ENCODE measurements around the gene MAGEA1. TPM values are rescaled to one million over a fixed set of nuclear protein-coding genes. Genes with fewer than 3 reads are reported as not detected.
"Not testable (repeated sequence)": the region's sequence is repeated elsewhere in the genome, so short reads cannot be mapped to it uniquely, and the experiment has no call there.

MAGEA1 gene
- total RNA-seq, 1 experiment from 2014 or later, result not detected

DNA sequence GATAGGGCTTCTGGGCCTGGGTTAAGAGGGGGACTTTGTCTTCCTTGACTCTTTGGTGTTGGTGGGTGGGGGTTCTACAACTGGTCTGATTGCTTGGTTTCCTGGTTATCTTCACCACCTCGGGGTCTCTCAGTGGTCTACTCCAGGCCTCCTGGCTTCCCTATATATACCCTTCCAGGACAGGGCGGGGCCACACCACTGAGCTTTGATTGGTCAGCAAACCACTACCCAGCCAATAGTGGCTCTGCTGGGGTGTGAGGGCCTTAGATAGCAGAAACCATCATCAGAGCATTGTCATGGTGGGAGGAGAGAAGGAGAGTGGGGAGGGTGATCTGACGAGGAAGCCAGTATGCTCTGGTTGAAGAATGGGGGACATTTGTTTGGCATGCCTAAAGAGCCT, 14.4 kb upstream of the MAGEA1 start:
- Histone ChIP-seq H3K9me2 (ENCODE audit: insufficient read depth) (no peaks in the 10 kb centered on the region), H3K4me2 (ENCODE audit: low read length) (no peak overlapping the region), H3K4me3 (replicated peaks in 1 of 2; ENCODE audit: low read depth in 1 of 2, low read length in 2 of 2) (no peak overlapping the region), H3K27ac (ENCODE audit: low read depth, low read length) (no peak overlapping the region), H3K36me3 (ENCODE audit: control insufficient read depth in 1 of 2, insufficient read depth in 2 of 2, low read length in 2 of 2) (no peaks in the 10 kb centered on the region), H3K27me3 (ENCODE audit: insufficient read depth, low read length) (peaks cover 16% of the 10 kb centered on the region; the same call in 1 of the 2 replicates), H3K9ac (ENCODE audit: low read length) (no peak overlapping the region), H4K20me1 (ENCODE audit: insufficient read depth) (no peaks in the 10 kb centered on the region), H3K79me2 (ENCODE audit: insufficient read depth, low read length) (no peaks in the 10 kb centered on the region), H3K4me1 (ENCODE audit: control insufficient read depth in 1 of 2, insufficient read depth in 2 of 2, low read length in 2 of 2) (no peaks in the 10 kb centered on the region), H3K9me3 (ENCODE audit: control insufficient read depth in 1 of 2, insufficient read depth in 1 of 2, low read depth in 1 of 2, low read length in 2 of 2) (no peaks in the 10 kb centered on the region), H2AFZ (ENCODE audit: low read depth, low read length, poor library complexity, severe bottlenecking) (no peak overlapping the region)
- TF ChIP-seq RAD21 (IDR thresholded peaks at IDR 0.05; ENCODE audit: low read depth) (no peak), CBX3 (IDR thresholded peaks at IDR 0.05; ENCODE audit: low read depth) (no peak), EZH2phosphoT487 (IDR thresholded peaks at IDR 0.05; ENCODE audit: borderline replicate concordance) (no peak)
- TF ChIP-seq, protein P1, sequence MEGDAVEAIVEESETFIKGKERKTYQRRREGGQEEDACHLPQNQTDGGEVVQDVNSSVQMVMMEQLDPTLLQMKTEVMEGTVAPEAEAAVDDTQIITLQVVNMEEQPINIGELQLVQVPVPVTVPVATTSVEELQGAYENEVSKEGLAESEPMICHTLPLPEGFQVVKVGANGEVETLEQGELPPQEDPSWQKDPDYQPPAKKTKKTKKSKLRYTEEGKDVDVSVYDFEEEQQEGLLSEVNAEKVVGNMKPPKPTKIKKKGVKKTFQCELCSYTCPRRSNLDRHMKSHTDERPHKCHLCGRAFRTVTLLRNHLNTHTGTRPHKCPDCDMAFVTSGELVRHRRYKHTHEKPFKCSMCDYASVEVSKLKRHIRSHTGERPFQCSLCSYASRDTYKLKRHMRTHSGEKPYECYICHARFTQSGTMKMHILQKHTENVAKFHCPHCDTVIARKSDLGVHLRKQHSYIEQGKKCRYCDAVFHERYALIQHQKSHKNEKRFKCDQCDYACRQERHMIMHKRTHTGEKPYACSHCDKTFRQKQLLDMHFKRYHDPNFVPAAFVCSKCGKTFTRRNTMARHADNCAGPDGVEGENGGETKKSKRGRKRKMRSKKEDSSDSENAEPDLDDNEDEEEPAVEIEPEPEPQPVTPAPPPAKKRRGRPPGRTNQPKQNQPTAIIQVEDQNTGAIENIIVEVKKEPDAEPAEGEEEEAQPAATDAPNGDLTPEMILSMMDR (IDR thresholded peaks at IDR 0.05 in 2 of 3, conservative IDR thresholded peaks at IDR 0.05 in 1 of 3; ENCODE audit: borderline replicate concordance in 1 of 3, insufficient read depth in 1 of 3, low read depth in 2 of 3, low read length in 2 of 3), result no peak
- POLR2A ChIA-PET, result no interaction called here
- DNase-seq (ENCODE audit: low read depth, low spot score) (no peak), ATAC-seq (no peak)
- CTCF ChIA-PET, result no interaction called here
- no TSS peak for BruUV-seq (replicated peaks)
- RAD21 ChIA-PET (ENCODE audit: low non-redundant PET in 1 of 2, low total read pairs in 2 of 2, uncharacterized antibody in 2 of 2, unreplicated experiment in 2 of 2), result no interaction called here
- intact Hi-C loops (cut with micrococcal nuclease), result no loop called here

DNA sequence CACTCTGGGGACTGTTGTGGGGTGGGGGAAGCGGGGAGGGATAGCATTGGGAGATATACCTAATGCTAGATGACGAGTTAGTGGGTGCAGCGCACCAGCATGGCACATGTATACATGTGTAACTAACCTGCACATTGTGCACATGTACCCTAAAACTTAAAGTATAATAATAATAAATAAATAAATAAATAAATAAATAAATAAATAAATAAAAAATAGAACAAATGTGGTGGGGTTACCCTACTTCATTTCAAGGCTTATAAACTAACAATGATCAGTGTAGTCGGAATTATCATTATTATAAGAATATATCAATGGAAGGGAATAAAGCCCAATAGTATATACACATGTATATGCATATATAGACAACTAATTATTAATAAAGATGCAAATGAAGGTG, 10.7 kb upstream of the MAGEA1 start:
- DNase-seq (ENCODE audit: low read depth, low spot score); H3K4me1 ChIP-seq (ENCODE audit: control insufficient read depth in 1 of 2, insufficient read depth in 2 of 2, low read length in 2 of 2); BruUV-seq (replicated peaks); H3K79me2 ChIP-seq (ENCODE audit: insufficient read depth, low read length); H3K9ac ChIP-seq (ENCODE audit: low read length); H2AFZ ChIP-seq (ENCODE audit: low read depth, low read length, poor library complexity, severe bottlenecking); H3K27me3 ChIP-seq (ENCODE audit: insufficient read depth, low read length); H3K4me2 ChIP-seq (ENCODE audit: low read length); H4K20me1 ChIP-seq (ENCODE audit: insufficient read depth); intact Hi-C loops (cut with micrococcal nuclease); H3K9me3 ChIP-seq (ENCODE audit: control insufficient read depth in 1 of 2, insufficient read depth in 1 of 2, low read depth in 1 of 2, low read length in 2 of 2); ATAC-seq; H3K27ac ChIP-seq (ENCODE audit: low read depth, low read length); RAD21 ChIA-PET (ENCODE audit: low non-redundant PET in 1 of 2, low total read pairs in 2 of 2, uncharacterized antibody in 2 of 2, unreplicated experiment in 2 of 2); H3K9me2 ChIP-seq (ENCODE audit: insufficient read depth); POLR2A ChIA-PET; CTCF ChIA-PET; H3K36me3 ChIP-seq (ENCODE audit: control insufficient read depth in 1 of 2, insufficient read depth in 2 of 2, low read length in 2 of 2); H3K4me3 ChIP-seq (replicated peaks in 1 of 2; ENCODE audit: low read depth in 1 of 2, low read length in 2 of 2): not testable (repeated sequence)
